Upper lobe of right lung (tissue), 1 donor: ENCODE results near the gene NEDD8. TPM values are rescaled to one million over a fixed set of nuclear protein-coding genes. Genes with fewer than 3 reads are reported as not detected.
A peak's percentile ranks its signal among the peaks of the same experiment; 100 is the strongest.

Experiments used
- ATAC-seq: fragments of 200-7000 bp; cut with Tn5 transposase; one replicate; pipeline ENCODE4 v1.9.1; 2020; ENCODE audit warnings: mild to moderate bottlenecking, moderate library complexity
- DNase-seq: peaks from one replicate; pipeline ENCODE4 v3.0.0-alpha.2; 2020
- H3K27ac ChIP-seq: fragments of 200-600 bp; one replicate; pipeline ENCODE4 v1.8.0; 2022
- H3K27me3 ChIP-seq: fragments of 200-600 bp; one replicate; pipeline ENCODE4 v1.8.0; 2022; ENCODE audit warnings: mild to moderate bottlenecking
- H3K36me3 ChIP-seq: fragments of 200-600 bp; one replicate; pipeline ENCODE4 v1.8.0; 2022
- H3K4me1 ChIP-seq: fragments of 200-600 bp; one replicate; pipeline ENCODE4 v1.8.0; 2022
- H3K4me3 ChIP-seq: fragments of 200-600 bp; one replicate; pipeline ENCODE4 v1.8.0; 2022; ENCODE audit warnings: mild to moderate bottlenecking
- H3K9me3 ChIP-seq: fragments of 200-600 bp; one replicate; pipeline ENCODE4 v1.8.0; 2022
- CTCF ChIP-seq: fragments of 200-600 bp; IDR thresholded peaks from one replicate; pipeline ENCODE4 v1.8.0; 2022; ENCODE audit warnings: antibody characterized with exemption
- intact Hi-C: fragments of 100-400 bp; cut with DNase I; formaldehyde crosslinking; loops from one replicate; pipeline ENCODE4 v1.11.0; 2022
- total RNA-seq: library from RNA; stranded (reverse); fragmentation: NEBNext Ultra II Directional; extraction: Animal tissue kit (Norgen Biotek cat#: 25700); gene quantifications from one replicate; pipeline ENCODE4 v1.2.1, GENCODE V29; 2021
- donor health status: DM: no; HTN: yes; CAD: no; lungs with severe emphysema.

NEDD8 gene
- total RNA-seq, 1 donor from 2014 or later = 142 TPM

GRCh38 chr14:24167469-24168114, 64.6 kb downstream of the NEDD8 start:
- no peak for TF ChIP-seq CTCF
- intact Hi-C loops = no loop called here
- Histone ChIP-seq H3K27me3 (no peaks in the 10 kb centered on the region), H3K4me3 (no peak overlapping the region), H3K9me3 (no peaks in the 10 kb centered on the region), H3K27ac (peak overlapping the region; percentile 18), H3K4me1 (peaks cover 13% of the 10 kb centered on the region), H3K36me3 (peaks cover 63% of the 10 kb centered on the region)
- peak; percentile 34 for ATAC-seq
- DNase-seq = no peak

Other genes starting within 250 kb of the NEDD8 start
- gene DHRS4L2, start 243.4 kb downstream of the NEDD8 start, total RNA-seq = 16.3 TPM
- gene CARMIL3, start 180.4 kb downstream of the NEDD8 start, total RNA-seq = 0.96 TPM
- gene CPNE6, start 160.8 kb downstream of the NEDD8 start, total RNA-seq = not detected
- 39.9 TPM for gene PCK2, start 138.1 kb downstream of the NEDD8 start, total RNA-seq
- 57.8 TPM for gene DCAF11, start 117.6 kb downstream of the NEDD8 start, total RNA-seq
- gene NRL, start 117.4 kb downstream of the NEDD8 start, total RNA-seq = 2.8 TPM
- 1.1 TPM for gene FITM1, start 101.7 kb downstream of the NEDD8 start, total RNA-seq
- 171 TPM for gene PSME1, start 96.2 kb downstream of the NEDD8 start, total RNA-seq
- gene EMC9, start 90.8 kb downstream of the NEDD8 start, total RNA-seq = 10.5 TPM
- 138 TPM for gene PSME2, start 85.8 kb downstream of the NEDD8 start, total RNA-seq
- gene RNF31, start 84.9 kb downstream of the NEDD8 start, total RNA-seq = 52.3 TPM
- gene IRF9, start 71.1 kb downstream of the NEDD8 start, total RNA-seq = 123 TPM
- gene REC8, start 60.3 kb downstream of the NEDD8 start, total RNA-seq = 18.5 TPM
- gene IPO4, start 43.6 kb downstream of the NEDD8 start, total RNA-seq = 25.1 TPM
- gene TM9SF1, start 36.9 kb downstream of the NEDD8 start, total RNA-seq = 52.0 TPM
- not detected for gene TSSK4, start 26.7 kb downstream of the NEDD8 start, total RNA-seq
- gene CHMP4A, start 18.9 kb downstream of the NEDD8 start, total RNA-seq = 48.0 TPM
- 17.8 TPM for gene MDP1, start 16.3 kb downstream of the NEDD8 start, total RNA-seq
- gene GMPR2, start 562 bp upstream of the NEDD8 start, total RNA-seq = 73.2 TPM
- gene TINF2, start 10.3 kb upstream of the NEDD8 start, total RNA-seq = 92.3 TPM
- gene TGM1, start 30.8 kb upstream of the NEDD8 start, total RNA-seq = 12.3 TPM
- 50.3 TPM for gene RABGGTA, start 39.2 kb upstream of the NEDD8 start, total RNA-seq
- 28.0 TPM for gene DHRS1, start 67.4 kb upstream of the NEDD8 start, total RNA-seq
- 21.4 TPM for gene NOP9, start 67.5 kb upstream of the NEDD8 start, total RNA-seq
- gene CIDEB, start 75.6 kb upstream of the NEDD8 start, total RNA-seq = 18.8 TPM
- 6.4 TPM for gene LTB4R2, start 77.8 kb upstream of the NEDD8 start, total RNA-seq
- 9.8 TPM for gene LTB4R, start 79.1 kb upstream of the NEDD8 start, total RNA-seq
- gene ADCY4, start 102.7 kb upstream of the NEDD8 start, total RNA-seq = 54.5 TPM
- gene RIPK3, start 107.6 kb upstream of the NEDD8 start, total RNA-seq = 23.4 TPM
- gene NFATC4, start 135.8 kb upstream of the NEDD8 start, total RNA-seq = 42.5 TPM
- gene NYNRIN, start 166.6 kb upstream of the NEDD8 start, total RNA-seq = 16.6 TPM
- gene CBLN3, start 197.3 kb upstream of the NEDD8 start, total RNA-seq = 2.9 TPM
- 56.2 TPM for gene KHNYN, start 197.6 kb upstream of the NEDD8 start, total RNA-seq
- gene SDR39U1, start 210.4 kb upstream of the NEDD8 start, total RNA-seq = 61.6 TPM